Measurements from ENCODE around the gene EP300. TPM values are rescaled to one million over a fixed set of nuclear protein-coding genes. Genes with fewer than 3 reads are reported as not detected.

Gene EP300
- total and polyA plus RNA-seq, 2 donors (not counting 1 experiment from before 2014, with no cell fraction given): 9.1 to 41.0 TPM

DNA sequence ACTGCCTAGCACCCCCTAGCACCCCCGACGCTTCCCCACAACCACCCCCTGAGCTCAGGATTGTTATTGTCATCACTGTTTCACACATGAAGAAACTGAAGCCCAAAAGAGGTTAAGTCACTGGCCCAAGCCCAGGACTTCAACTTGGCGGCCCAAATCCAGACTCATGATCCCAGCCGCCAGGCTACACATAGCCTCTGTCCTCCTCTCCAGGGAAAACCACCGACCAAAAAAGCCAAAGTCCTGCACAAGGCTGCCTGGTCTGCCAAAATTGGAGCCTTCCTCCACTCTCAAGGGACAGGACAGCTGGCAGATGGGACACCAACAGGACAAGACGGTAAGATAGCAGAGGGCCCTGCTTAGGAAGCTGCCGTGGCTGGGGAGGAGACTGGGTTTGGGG lies 123.5 kb downstream of the EP300 start:
- no peaks in the 10 kb centered on the region for H3K9me3 ChIP-seq (ENCODE audit: control insufficient read depth, insufficient read depth, low read depth, low read length)
- H3K79me2 ChIP-seq (ENCODE audit: control insufficient read depth, insufficient read depth, low read length): no peaks in the 10 kb centered on the region
- no peak overlapping the region for H3K9ac ChIP-seq (ENCODE audit: insufficient read depth, low read length)
- H3K27ac ChIP-seq (ENCODE audit: insufficient read depth, low read length): no peak overlapping the region
- peaks cover 10% of the 10 kb centered on the region for H3K4me1 ChIP-seq (ENCODE audit: control insufficient read depth, extremely low read depth, insufficient read depth, low read length)
- H3K4me3 ChIP-seq (replicated peaks in 1 of 4; ENCODE audit: control extremely low read depth in 1 of 4, insufficient read depth in 1 of 4, low read depth in 3 of 4, low read length in 4 of 4): peak overlapping the region in 2 of 4 experiments; percentile 6 to 45
- H3K4me2 ChIP-seq (ENCODE audit: extremely low read depth, insufficient read depth, low read length): no peak overlapping the region
- H2AFZ ChIP-seq (ENCODE audit: low read length): no peak overlapping the region
- no peak for TF ChIP-seq EZH2 (IDR thresholded peaks at IDR 0.05; ENCODE audit: low read length, missing control alignments)
- TF ChIP-seq, protein P1, sequence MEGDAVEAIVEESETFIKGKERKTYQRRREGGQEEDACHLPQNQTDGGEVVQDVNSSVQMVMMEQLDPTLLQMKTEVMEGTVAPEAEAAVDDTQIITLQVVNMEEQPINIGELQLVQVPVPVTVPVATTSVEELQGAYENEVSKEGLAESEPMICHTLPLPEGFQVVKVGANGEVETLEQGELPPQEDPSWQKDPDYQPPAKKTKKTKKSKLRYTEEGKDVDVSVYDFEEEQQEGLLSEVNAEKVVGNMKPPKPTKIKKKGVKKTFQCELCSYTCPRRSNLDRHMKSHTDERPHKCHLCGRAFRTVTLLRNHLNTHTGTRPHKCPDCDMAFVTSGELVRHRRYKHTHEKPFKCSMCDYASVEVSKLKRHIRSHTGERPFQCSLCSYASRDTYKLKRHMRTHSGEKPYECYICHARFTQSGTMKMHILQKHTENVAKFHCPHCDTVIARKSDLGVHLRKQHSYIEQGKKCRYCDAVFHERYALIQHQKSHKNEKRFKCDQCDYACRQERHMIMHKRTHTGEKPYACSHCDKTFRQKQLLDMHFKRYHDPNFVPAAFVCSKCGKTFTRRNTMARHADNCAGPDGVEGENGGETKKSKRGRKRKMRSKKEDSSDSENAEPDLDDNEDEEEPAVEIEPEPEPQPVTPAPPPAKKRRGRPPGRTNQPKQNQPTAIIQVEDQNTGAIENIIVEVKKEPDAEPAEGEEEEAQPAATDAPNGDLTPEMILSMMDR (conservative IDR thresholded peaks at IDR 0.05 in 1 of 2, IDR thresholded peaks at IDR 0.05 in 1 of 2; ENCODE audit: low read depth in 1 of 2, low read length in 2 of 2): no peak
- no peaks in the 10 kb centered on the region for H4K20me1 ChIP-seq (ENCODE audit: control insufficient read depth, extremely low read depth, insufficient read depth, low read length)
- H3K27me3 ChIP-seq (ENCODE audit: control insufficient read depth, insufficient read depth, low read length): no peaks in the 10 kb centered on the region
- peaks cover 5% of the 10 kb centered on the region for H3K36me3 ChIP-seq (ENCODE audit: control insufficient read depth, insufficient read depth, low read length)
- DNase-seq (ENCODE audit: low read depth in 2 of 2): no peak

GRCh38 chr22:41216984-41217383 lies 124.6 kb downstream of the EP300 start:
- H3K4me3 ChIP-seq (replicated peaks in 1 of 4; ENCODE audit: control extremely low read depth in 1 of 4, insufficient read depth in 1 of 4, low read depth in 3 of 4, low read length in 4 of 4): peak overlapping the region in 1 of 4 experiments; percentile 45
- peak overlapping the region; percentile 79 for H3K27ac ChIP-seq (ENCODE audit: insufficient read depth, low read length)
- H3K4me1 ChIP-seq (ENCODE audit: control insufficient read depth, extremely low read depth, insufficient read depth, low read length): peaks cover 10% of the 10 kb centered on the region
- peak in 1 of 2 donors; percentile 37 for DNase-seq (ENCODE audit: low read depth in 2 of 2)
- peak overlapping the region; percentile 51 for H2AFZ ChIP-seq (ENCODE audit: low read length)
- no peaks in the 10 kb centered on the region for H3K79me2 ChIP-seq (ENCODE audit: control insufficient read depth, insufficient read depth, low read length)
- TF ChIP-seq EZH2 (IDR thresholded peaks at IDR 0.05; ENCODE audit: low read length, missing control alignments): no peak
- TF ChIP-seq, protein P1 (conservative IDR thresholded peaks at IDR 0.05 in 1 of 2, IDR thresholded peaks at IDR 0.05 in 1 of 2; ENCODE audit: low read depth in 1 of 2, low read length in 2 of 2): no peak
- H3K27me3 ChIP-seq (ENCODE audit: control insufficient read depth, insufficient read depth, low read length): no peaks in the 10 kb centered on the region
- peak overlapping the region; percentile 41 for H3K9ac ChIP-seq (ENCODE audit: insufficient read depth, low read length)
- peak overlapping the region; percentile 41 for H3K4me2 ChIP-seq (ENCODE audit: extremely low read depth, insufficient read depth, low read length)
- H3K9me3 ChIP-seq (ENCODE audit: control insufficient read depth, insufficient read depth, low read depth, low read length): no peaks in the 10 kb centered on the region
- H4K20me1 ChIP-seq (ENCODE audit: control insufficient read depth, extremely low read depth, insufficient read depth, low read length): no peaks in the 10 kb centered on the region
- H3K36me3 ChIP-seq (ENCODE audit: control insufficient read depth, insufficient read depth, low read length): peaks cover 5% of the 10 kb centered on the region

DNA sequence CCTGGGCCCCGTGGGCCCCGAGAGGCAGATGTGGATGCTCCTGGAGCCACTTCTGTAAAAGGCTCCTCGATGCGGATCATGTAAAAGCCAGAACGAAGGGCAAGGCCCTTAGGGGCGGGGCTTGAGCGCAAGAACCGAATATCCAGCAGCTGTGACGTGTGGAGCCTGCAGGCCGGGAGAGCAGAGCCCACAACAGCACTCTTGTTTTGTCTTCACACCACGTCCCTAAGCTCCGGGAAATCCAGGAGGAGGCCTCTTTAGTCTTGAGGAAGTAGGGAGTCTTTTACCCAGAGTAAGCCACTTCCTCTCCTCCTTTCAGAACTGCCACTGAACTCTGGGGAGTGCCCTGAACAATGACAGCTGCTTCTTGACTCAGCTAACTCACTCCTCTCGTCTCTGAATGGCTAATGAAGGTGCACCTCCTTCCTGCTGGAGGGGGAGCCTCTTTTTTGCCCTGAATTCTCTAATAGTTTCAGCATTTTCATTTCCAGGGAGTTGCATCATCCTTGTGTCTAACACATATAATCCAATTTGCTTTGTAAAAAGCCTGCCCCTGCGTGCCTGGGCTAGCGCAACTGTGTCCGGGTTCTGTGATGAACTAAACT lies 125.3 kb downstream of the EP300 start:
- no peaks in the 10 kb centered on the region for H4K20me1 ChIP-seq (ENCODE audit: control insufficient read depth, extremely low read depth, insufficient read depth, low read length)
- peak overlapping the region; percentile 79 for H3K27ac ChIP-seq (ENCODE audit: insufficient read depth, low read length)
- H2AFZ ChIP-seq (ENCODE audit: low read length): peak overlapping the region; percentile 51
- no peaks in the 10 kb centered on the region for H3K79me2 ChIP-seq (ENCODE audit: control insufficient read depth, insufficient read depth, low read length)
- H3K36me3 ChIP-seq (ENCODE audit: control insufficient read depth, insufficient read depth, low read length): peaks cover 5% of the 10 kb centered on the region
- H3K9ac ChIP-seq (ENCODE audit: insufficient read depth, low read length): peak overlapping the region; percentile 41
- TF ChIP-seq, protein P1 (conservative IDR thresholded peaks at IDR 0.05 in 1 of 2, IDR thresholded peaks at IDR 0.05 in 1 of 2; ENCODE audit: low read depth in 1 of 2, low read length in 2 of 2): no peak
- TF ChIP-seq EZH2 (IDR thresholded peaks at IDR 0.05; ENCODE audit: low read length, missing control alignments): no peak
- H3K9me3 ChIP-seq (ENCODE audit: control insufficient read depth, insufficient read depth, low read depth, low read length): no peaks in the 10 kb centered on the region
- H3K4me1 ChIP-seq (ENCODE audit: control insufficient read depth, extremely low read depth, insufficient read depth, low read length): peaks cover 10% of the 10 kb centered on the region
- peak; percentile 68 to 96 for DNase-seq (ENCODE audit: low read depth in 2 of 2)
- no peaks in the 10 kb centered on the region for H3K27me3 ChIP-seq (ENCODE audit: control insufficient read depth, insufficient read depth, low read length)
- H3K4me3 ChIP-seq (replicated peaks in 1 of 4; ENCODE audit: control extremely low read depth in 1 of 4, insufficient read depth in 1 of 4, low read depth in 3 of 4, low read length in 4 of 4): peak overlapping the region in 1 of 4 experiments; percentile 45
- peak overlapping the region; percentile 41 for H3K4me2 ChIP-seq (ENCODE audit: extremely low read depth, insufficient read depth, low read length)

Measured in fibroblast of lung (primary cell).